OCI-LY7 (cell line): ENCODE measurements around the gene BMP8A.

ENCODE experiments used
- CTCF ChIP-seq: fragments of 200-600 bp; sonication (generic); conservative IDR thresholded peaks from 2 replicates; pipeline ENCODE4 v1.5.1; 2014; ENCODE audit warnings: mild to moderate bottlenecking, antibody characterized with exemption, low read length, moderate library complexity, mixed read lengths
- EZH2phosphoT487 ChIP-seq: fragments of 200-600 bp; sonication (generic); IDR thresholded peaks from 2 replicates; pipeline ENCODE4 v1.6.1; 2018; ENCODE audit warnings: low read depth, borderline replicate concordance, mild to moderate bottlenecking, mixed run types, antibody characterized with exemption, low read length, moderate library complexity, mixed read lengths

- no peak for TF ChIP-seq CTCF
- no peak for TF ChIP-seq EZH2phosphoT487
Observed at GRCh38 chr1:39525366-39526165, 34.1 kb downstream of the BMP8A start.
